ENCODE data around the gene SV2B. TPM values are rescaled to one million over a fixed set of nuclear protein-coding genes. Genes with fewer than 3 reads are reported as not detected.

SV2B gene
- total RNA-seq, 1 experiment from 2014 or later: 0.44 TPM

DNA sequence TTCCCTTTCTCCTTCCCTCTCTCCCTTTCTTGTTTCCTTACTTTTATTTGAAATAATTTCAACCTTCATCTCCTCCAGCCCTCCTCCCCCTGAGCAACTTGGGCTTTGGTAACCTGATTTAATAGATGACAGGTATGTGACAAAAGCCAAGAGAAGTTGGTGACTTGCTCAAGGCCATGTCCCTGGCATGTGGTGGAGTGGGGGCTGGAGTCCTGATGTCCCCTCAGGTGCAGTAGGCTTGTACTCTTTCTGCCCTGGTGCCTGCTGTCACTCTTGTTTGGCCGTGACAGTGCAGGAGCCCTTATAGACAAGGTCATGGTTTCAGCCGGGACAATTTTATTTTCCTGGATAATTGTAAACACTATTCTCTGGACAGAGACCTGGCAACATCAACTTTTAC is 152.7 kb downstream of the SV2B start:
- no peak for DNase-seq (ENCODE audit: unreplicated experiment)
- Mint-ChIP-seq H3K4me3 (ENCODE audit: unreplicated experiment) (no peak overlapping the region), H3K36me3 (ENCODE audit: insufficient read depth, unreplicated experiment) (no peaks in the 10 kb centered on the region), H3K27ac (ENCODE audit: low read depth, unreplicated experiment) (no peak overlapping the region), H3K27me3 (ENCODE audit: insufficient read depth, unreplicated experiment) (peaks cover 55% of the 10 kb centered on the region), H3K9me3 (ENCODE audit: unreplicated experiment) (no peaks in the 10 kb centered on the region), H3K4me1 (ENCODE audit: insufficient read depth, unreplicated experiment) (no peaks in the 10 kb centered on the region)
- intact Hi-C loops (cut with micrococcal nuclease): no loop called here
- CTCF ChIA-PET: interaction anchor here (2.6 kb wide), 1 partner anchor 197 kb away, joined by 15 read pairs; no protein-coding TSS in a partner anchor
- POLR2A ChIA-PET: no interaction called here
- TF ChIP-seq, protein P1, sequence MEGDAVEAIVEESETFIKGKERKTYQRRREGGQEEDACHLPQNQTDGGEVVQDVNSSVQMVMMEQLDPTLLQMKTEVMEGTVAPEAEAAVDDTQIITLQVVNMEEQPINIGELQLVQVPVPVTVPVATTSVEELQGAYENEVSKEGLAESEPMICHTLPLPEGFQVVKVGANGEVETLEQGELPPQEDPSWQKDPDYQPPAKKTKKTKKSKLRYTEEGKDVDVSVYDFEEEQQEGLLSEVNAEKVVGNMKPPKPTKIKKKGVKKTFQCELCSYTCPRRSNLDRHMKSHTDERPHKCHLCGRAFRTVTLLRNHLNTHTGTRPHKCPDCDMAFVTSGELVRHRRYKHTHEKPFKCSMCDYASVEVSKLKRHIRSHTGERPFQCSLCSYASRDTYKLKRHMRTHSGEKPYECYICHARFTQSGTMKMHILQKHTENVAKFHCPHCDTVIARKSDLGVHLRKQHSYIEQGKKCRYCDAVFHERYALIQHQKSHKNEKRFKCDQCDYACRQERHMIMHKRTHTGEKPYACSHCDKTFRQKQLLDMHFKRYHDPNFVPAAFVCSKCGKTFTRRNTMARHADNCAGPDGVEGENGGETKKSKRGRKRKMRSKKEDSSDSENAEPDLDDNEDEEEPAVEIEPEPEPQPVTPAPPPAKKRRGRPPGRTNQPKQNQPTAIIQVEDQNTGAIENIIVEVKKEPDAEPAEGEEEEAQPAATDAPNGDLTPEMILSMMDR (IDR thresholded peaks at IDR 0.05; ENCODE audit: unreplicated experiment): no peak
- BruUV-seq (replicated peaks): no TSS peak

DNA sequence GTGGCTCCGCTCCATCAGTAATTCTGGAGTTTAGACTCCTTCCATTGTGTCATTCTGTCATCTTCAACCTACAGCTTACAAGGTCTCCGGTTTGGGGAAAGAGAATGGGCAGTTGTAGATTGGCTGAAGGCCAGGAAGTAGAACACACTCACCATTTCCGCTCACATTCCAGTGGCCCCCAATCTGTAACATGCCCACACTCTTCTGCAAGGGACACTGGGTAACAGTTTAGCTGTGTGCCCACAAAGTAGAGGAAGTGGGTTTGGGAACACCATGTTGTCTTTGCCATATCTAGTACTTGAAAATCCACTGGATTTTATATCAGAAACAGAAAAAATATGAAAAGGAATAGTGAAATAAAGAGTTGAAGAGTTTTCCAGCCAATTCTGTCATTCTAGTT is 153.5 kb downstream of the SV2B start:
- H3K27ac Mint-ChIP-seq (ENCODE audit: low read depth, unreplicated experiment): no peak overlapping the region
- no TSS peak for BruUV-seq (replicated peaks)
- no peaks in the 10 kb centered on the region for H3K4me1 Mint-ChIP-seq (ENCODE audit: insufficient read depth, unreplicated experiment)
- ChIA-PET POLR2A (interaction anchor here (0.8 to 2.2 kb wide), 2 partner anchors 11 to 198 kb away, joined by 3 to 9 read pairs; no protein-coding TSS in a partner anchor), CTCF (interaction anchor here (0.7 to 2.6 kb wide), 3 partner anchors 26 to 752 kb away, joined by 3 to 15 read pairs (median 3); no protein-coding TSS in a partner anchor)
- H3K27me3 Mint-ChIP-seq (ENCODE audit: insufficient read depth, unreplicated experiment): peaks cover 55% of the 10 kb centered on the region
- no peak for DNase-seq (ENCODE audit: unreplicated experiment)
- H3K4me3 Mint-ChIP-seq (ENCODE audit: unreplicated experiment): no peak overlapping the region
- H3K36me3 Mint-ChIP-seq (ENCODE audit: insufficient read depth, unreplicated experiment): no peaks in the 10 kb centered on the region
- intact Hi-C loops (cut with micrococcal nuclease): no loop called here
- H3K9me3 Mint-ChIP-seq (ENCODE audit: unreplicated experiment): no peaks in the 10 kb centered on the region
- TF ChIP-seq, protein P1 (IDR thresholded peaks at IDR 0.05; ENCODE audit: unreplicated experiment): no peak

DNA sequence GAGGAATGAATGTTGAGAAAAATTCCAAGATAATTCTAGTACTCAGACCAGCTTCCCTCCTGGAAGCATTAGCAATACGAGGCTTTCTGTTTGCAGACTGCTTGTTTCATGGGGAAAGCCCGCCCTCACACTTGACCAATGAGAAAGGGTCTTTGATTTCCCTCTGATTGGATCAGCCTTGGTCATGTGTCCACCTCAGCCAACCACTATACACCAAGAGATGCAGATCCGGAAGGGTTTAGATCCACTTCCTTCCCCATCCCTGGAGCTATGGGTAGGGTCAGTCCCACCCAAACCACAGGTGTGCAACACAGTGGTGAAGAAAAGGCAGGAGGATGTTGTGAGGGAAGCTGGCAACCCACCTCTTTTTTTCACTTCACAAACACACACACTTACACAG is 154.7 kb downstream of the SV2B start:
- no peak overlapping the region for H3K4me3 Mint-ChIP-seq (ENCODE audit: unreplicated experiment)
- H3K27me3 Mint-ChIP-seq (ENCODE audit: insufficient read depth, unreplicated experiment): peaks cover 45% of the 10 kb centered on the region
- no peaks in the 10 kb centered on the region for H3K4me1 Mint-ChIP-seq (ENCODE audit: insufficient read depth, unreplicated experiment)
- no peaks in the 10 kb centered on the region for H3K9me3 Mint-ChIP-seq (ENCODE audit: unreplicated experiment)
- H3K27ac Mint-ChIP-seq (ENCODE audit: low read depth, unreplicated experiment): no peak overlapping the region
- intact Hi-C loops (cut with micrococcal nuclease): no loop called here
- no TSS peak for BruUV-seq (replicated peaks)
- TF ChIP-seq, protein P1 (IDR thresholded peaks at IDR 0.05; ENCODE audit: unreplicated experiment): no peak
- DNase-seq (ENCODE audit: unreplicated experiment): no peak
- no peaks in the 10 kb centered on the region for H3K36me3 Mint-ChIP-seq (ENCODE audit: insufficient read depth, unreplicated experiment)
- ChIA-PET POLR2A (interaction anchor here (2.2 kb wide), 1 partner anchor 10 kb away, joined by 9 read pairs; no protein-coding TSS in a partner anchor), CTCF (interaction anchor here (0.6 to 2.6 kb wide), 5 partner anchors 17 to 678 kb away, joined by 3 to 15 read pairs (median 3); no protein-coding TSS in a partner anchor)

DNA sequence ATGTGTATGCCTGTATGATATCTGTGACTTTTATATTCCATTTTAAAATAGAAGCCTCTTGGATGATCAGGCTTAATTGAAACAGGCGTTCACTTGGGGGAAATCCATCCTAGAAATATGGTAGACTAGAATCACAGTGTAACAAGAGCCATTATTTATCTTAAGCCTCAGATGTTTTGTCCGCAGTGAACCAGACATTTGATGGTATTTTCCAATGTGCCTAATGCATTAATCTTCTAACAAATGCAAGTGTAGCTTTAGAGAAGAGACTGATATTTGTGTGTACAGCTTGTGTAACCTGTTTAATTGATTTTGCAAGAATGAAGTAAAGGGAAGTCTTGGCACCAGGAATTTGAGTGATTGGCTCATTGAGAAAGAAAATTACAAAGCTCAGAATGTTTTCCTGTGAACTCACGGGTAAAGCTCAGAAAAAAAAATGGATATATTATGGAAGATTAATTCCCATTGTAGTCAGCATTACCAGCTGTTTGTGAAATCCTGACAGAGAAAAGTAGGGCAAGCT is 155.7 kb downstream of the SV2B start:
- no peaks in the 10 kb centered on the region for H3K9me3 Mint-ChIP-seq (ENCODE audit: unreplicated experiment)
- H3K36me3 Mint-ChIP-seq (ENCODE audit: insufficient read depth, unreplicated experiment): no peaks in the 10 kb centered on the region
- intact Hi-C loops (cut with micrococcal nuclease): no loop called here
- POLR2A ChIA-PET: interaction anchor here (1.4 to 2.2 kb wide), 2 partner anchors 8 to 9 kb away, joined by 4 to 9 read pairs; no protein-coding TSS in a partner anchor
- BruUV-seq (replicated peaks): no TSS peak
- H3K27me3 Mint-ChIP-seq (ENCODE audit: insufficient read depth, unreplicated experiment): peaks cover 40% of the 10 kb centered on the region
- no peak overlapping the region for H3K4me3 Mint-ChIP-seq (ENCODE audit: unreplicated experiment)
- DNase-seq (ENCODE audit: unreplicated experiment): no peak
- no peaks in the 10 kb centered on the region for H3K4me1 Mint-ChIP-seq (ENCODE audit: insufficient read depth, unreplicated experiment)
- CTCF ChIA-PET: interaction anchor here (0.7 to 1.9 kb wide), 3 partner anchors 16 to 955 kb away, joined by 3 to 12 read pairs (median 3); no protein-coding TSS in a partner anchor
- TF ChIP-seq, protein P1 (IDR thresholded peaks at IDR 0.05; ENCODE audit: unreplicated experiment): no peak
- H3K27ac Mint-ChIP-seq (ENCODE audit: low read depth, unreplicated experiment): no peak overlapping the region

Measured in MCF 10A (cell line).